G401 (cell line): ENCODE results near the gene IGSF23. TPM values are rescaled to one million over a fixed set of nuclear protein-coding genes. Genes with fewer than 3 reads are reported as not detected.
"Not testable (repeated sequence)": the region's sequence is repeated elsewhere in the genome, so short reads cannot be mapped to it uniquely, and the experiment has no call there.

Source experiments
- DNase-seq: peaks from one replicate; pipeline ENCODE4 v3.0.0-alpha.2; 2015; ENCODE audit warnings: low spot score
- in situ Hi-C: cut with HindIII; loops from 2 replicates; pipeline ENCODE4 v1.10.0; 2016; ENCODE audit warnings: low sequenced_read_pairs, mixed read lengths
- total RNA-seq: library from RNA; depleted of rRNA; stranded (reverse); fragments of >200 nt; shearing (Covaris generic); gene quantifications from 2 replicates; pipeline ENCODE4 v1.2.3, GENCODE V29; 2014; rRNA removed

IGSF23 gene
- total RNA-seq, 1 experiment from 2014 or later, result not detected

DNA sequence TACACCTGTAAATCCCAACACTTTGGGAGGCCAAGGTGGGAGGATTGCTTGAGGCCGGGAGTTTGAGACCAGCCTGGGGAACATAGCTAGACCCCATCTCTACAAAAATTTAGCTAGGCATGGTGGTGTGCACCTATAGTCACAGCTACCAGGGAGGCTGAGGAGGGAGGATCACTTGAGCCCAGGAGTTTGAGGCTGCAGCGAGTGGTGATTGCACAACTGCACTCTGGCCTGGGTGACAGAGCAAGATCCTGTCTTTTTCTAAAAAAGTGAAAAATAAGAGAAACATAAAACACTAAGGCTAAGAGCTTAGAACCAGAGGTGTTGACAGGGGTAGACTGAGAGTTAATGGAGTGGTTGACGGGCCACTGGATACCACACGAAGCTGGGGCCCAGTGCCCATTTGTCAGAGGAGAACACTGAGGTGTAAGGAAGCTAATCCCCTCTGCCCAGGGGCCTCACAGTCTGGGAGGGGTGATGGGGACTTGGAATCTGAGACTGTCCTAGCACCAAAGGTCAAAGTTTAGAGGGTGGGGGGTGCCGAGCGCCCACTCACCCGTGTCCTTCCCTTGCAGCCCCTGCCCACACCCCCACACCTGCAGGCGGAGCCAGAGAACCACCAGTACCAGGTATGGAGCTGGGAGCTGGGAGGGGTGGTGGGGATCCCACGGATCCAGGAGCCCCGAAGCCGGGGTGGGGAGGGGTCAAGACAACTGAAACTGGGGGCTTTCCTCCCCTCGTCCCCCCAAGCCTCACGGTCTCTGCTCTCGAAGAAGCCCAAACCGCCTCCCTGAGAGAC is 68.8 kb downstream of the IGSF23 start:
- in situ Hi-C loops, result no loop called here
- no peak for DNase-seq

DNA sequence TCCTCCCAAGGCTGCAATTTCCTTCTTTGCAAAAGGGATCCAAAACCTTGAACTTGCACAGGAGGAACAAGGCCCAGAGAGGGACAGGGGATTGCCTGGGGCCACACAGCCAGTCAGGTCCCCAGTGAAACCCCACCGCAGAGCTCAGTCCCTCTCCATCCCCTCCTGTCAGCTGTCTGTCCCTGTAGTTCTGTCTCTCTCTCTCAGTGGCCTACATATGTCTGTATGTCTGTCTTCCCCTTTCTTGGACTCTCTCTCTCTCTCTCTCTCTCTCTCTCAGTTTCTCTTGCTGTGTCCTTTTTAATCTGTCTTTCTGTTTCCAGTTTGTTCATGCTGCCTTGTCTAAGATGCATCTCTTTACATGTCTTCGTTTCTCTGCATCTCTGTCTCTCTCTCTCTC is 69.4 kb downstream of the IGSF23 start:
- in situ Hi-C loops, result no loop called here

DNA sequence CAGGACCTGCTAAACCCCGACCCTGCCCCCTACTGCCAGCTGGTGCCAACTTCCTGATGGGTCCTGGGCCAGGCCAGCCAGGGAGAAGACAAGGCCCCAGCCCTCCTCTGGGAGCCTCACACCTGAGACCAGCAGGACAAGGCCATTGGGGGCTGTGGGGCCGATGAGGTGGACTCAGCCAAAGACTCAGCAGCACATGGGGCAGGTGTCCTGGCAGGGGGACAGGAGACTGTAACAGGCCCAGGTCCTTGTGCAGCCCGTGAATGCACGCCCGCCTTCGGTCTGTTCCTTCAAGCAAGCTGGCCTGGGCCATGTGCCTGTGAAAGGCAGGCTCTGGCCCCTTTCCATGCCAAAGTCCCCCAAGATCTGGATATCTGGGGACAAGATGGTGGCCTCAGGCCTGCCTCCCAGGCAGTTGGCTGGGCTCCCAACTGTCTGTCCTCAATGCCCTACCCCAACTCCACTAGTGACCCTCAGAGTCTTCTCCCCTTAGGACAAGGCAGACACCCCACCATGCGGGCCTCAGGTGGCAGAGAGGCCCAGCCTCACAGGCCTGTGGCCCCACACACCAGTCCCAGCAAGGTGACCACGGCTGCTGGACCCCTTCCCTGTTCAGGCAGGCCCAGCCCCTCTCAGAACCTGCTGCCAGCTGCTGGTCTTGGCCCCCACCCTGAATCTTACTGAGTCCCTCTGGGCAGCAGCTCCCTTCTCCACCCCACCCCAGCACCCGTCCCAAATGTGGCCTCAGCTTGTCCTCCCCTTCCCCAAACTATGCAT is 70.3 kb downstream of the IGSF23 start:
- no peak for DNase-seq
- in situ Hi-C loops, result no loop called here

More for the DNA sequence above, 69.4 kb downstream of the IGSF23 start:
- no peak for DNase-seq

DNA sequence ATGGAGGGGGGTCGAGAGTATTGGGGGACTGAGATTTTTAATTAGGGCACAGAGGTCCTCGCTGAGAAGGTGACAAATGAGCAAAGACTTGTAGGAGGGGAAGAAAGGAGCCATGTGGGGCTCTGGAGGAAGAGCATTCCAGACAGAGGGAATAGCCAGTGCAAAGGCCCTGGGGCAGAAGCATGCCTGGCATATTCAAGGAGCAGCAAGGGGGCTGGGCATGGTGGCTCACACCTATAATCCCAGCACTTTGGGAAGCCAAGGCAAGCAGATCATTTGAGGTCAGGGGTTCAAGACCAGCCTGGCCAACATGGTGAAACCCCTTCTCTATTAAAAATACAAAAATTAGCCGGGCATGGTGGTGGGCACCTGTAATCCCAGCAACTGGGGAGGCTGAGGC is 71.0 kb downstream of the IGSF23 start:
- in situ Hi-C loops, DNase-seq: not testable (repeated sequence)

DNA sequence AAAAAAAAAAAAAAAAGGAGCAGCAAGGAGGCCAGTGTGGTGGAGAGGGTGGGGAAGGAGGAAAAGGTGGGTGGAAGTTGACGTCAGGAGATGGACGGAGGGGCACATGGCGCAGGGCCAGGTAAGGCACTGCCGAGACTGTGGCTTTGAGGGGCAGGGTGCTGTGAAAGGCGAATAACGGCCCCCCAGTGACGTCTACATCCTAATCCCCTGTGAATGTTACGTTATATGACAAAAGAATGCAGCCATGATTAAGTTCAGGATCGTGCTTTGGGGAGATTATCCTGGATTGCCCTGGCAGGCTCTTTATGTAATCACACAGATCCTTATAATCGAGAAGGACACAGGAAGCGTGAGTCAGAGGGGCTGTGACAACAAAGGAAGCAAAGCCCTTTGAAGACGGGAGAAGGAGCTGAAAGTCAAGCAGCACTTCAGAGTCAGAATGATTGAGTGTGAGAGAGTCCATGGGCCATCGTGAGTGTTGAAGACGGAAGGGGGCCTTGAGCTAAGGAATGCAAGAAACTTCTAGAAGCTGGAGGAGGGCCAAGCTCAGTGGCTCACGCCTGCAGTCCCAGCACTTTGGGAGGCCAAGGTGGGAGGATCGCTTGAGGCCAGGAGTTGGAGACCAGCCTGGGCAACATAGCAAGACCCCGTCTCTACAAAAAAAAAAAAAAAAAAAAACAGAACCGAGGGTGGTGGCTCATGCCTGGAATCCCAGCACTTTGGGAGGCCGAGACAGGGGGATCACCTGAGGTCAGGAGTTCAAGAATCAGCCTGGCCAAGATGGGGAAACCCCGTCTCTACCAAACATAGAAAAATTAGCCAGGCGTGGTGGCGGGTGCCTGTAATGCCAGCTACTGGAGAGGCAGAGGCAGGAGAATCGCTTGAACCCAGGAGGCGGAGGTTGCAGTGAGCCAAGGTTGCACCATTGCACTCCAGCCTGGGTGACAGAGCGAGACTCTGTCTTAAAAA is 71.8 kb downstream of the IGSF23 start:
- in situ Hi-C loops, result no loop called here
- DNase-seq, result no peak

DNA sequence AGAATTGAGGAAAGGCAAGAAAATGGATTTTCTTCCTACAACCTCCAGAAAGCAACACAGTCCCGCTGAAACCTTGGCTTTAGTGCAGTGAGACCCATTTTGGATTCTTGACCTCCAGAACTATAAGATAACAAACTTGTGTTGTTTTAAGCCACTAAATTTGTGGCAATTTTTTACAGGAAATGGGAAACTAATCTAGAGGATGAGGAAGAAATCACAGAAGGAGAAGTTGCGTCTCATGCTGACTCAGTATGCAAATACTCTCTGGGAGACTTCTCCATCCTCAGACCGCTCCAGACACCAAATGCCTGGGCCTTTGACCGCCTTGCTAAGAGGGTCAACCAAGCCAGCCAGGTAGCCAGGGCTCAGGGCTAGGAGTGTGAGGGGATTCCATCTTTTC is 72.5 kb downstream of the IGSF23 start:
- in situ Hi-C loops, result no loop called here
- DNase-seq, result no peak

Other genes starting within 250 kb of the IGSF23 start
- gene ZNF285, start 212.0 kb upstream of the IGSF23 start, total RNA-seq, result 0.24 and 0.31 TPM in 2 replicates
- 0.80 and 1.0 TPM in 2 replicates for gene ZNF229, start 165.1 kb upstream of the IGSF23 start, total RNA-seq
- gene ZNF180, start 113.0 kb upstream of the IGSF23 start, total RNA-seq, result 8.0 and 15.0 TPM in 2 replicates
- gene CEACAM20, start 83.9 kb upstream of the IGSF23 start, total RNA-seq, result not detected in 2 replicates
- 36.7 and 43.1 TPM in 2 replicates for gene PVR, start 30.3 kb downstream of the IGSF23 start, total RNA-seq
- gene CEACAM19, start 57.9 kb downstream of the IGSF23 start, total RNA-seq, result 0.78 TPM in 1 of 2 replicates, not detected in the other
- gene CEACAM16, start 85.6 kb downstream of the IGSF23 start, total RNA-seq, result not detected in 2 replicates
- gene BCL3, start 135.1 kb downstream of the IGSF23 start, total RNA-seq, result 6.6 and 9.1 TPM in 2 replicates
- gene CBLC, start 164.3 kb downstream of the IGSF23 start, total RNA-seq, result not detected in 2 replicates
- 28.5 and 28.9 TPM in 2 replicates for gene BCAM, start 195.5 kb downstream of the IGSF23 start, total RNA-seq
- gene NECTIN2, start 232.7 kb downstream of the IGSF23 start, total RNA-seq, result 126 and 154 TPM in 2 replicates